HepG2 (cell line): ENCODE data around the gene FKBP9. TPM values are rescaled to one million over a fixed set of nuclear protein-coding genes. Genes with fewer than 3 reads are reported as not detected.
"Not testable (repeated sequence)": the region's sequence is repeated elsewhere in the genome, so short reads cannot be mapped to it uniquely, and the experiment has no call there.

Experiments used
- ATAC-seq: fragments of 200-7000 bp; cut with Tn5 transposase; 3 replicates; pipeline ENCODE4 v1.9.1; 2020; ENCODE audit warnings: mild to moderate bottlenecking, moderate library complexity
- BruUV-seq: library from RNA; stranded (reverse); fragments of 400-500 nt; replicated peaks from 2 replicates; lab custom pipeline; 2021; lab: Mats Ljungman, UMichigan
- CTCF ChIA-PET: fragments of 300-600 bp; formaldehyde crosslinking; extraction: SDS; loops from one replicate; lab custom pipeline; 2021; ENCODE audit warnings: low total read pairs, inconsistent platforms, low intra/inter-chr PET ratio; lab: Yijun Ruan, JAX
- POLR2A ChIA-PET: fragments of 350-600 bp; sonication (Branson Sonifier 250); formaldehyde crosslinking; loops from one replicate; lab custom pipeline; 2020; ENCODE audit warnings: antibody characterized with exemption, inconsistent platforms; lab: Yijun Ruan, JAX
- DNase-seq: peaks from one replicate; pipeline ENCODE4 v3.0.0-alpha.2; 2015; ENCODE audit warnings: low spot score
- FAIRE-seq: peaks from 3 replicates; lab custom pipeline; 2011; peaks lifted over from hg19 to GRCh38; lab: Jason Lieb, UNC
- H2AFZ ChIP-seq: one replicate; pipeline ENCODE4 v1.6.1; 2011; ENCODE audit warnings: low read length, inconsistent platforms
- H3K27ac ChIP-seq: fragments of 300-600 bp; 3 replicates; pipeline ENCODE4 v1.8.0; 2011; ENCODE audit warnings: mixed run types, mild to moderate bottlenecking, mixed read lengths, low read length, inconsistent platforms; ENCODE audit not compliant: insufficient read depth; ENCODE audit errors: extremely low read length
- H3K27me3 ChIP-seq, 2 experiments: fragments of 200-600 bp in 1 of 2; 2 replicates in 1 of 2; 3 replicates in 1 of 2; pipeline versions ENCODE4 v1.6.0 to v1.8.0; 2011; ENCODE audit warnings: low read length in 2 of 2, mild to moderate bottlenecking in 2 of 2, moderate library complexity in 2 of 2, inconsistent platforms in 1 of 2; ENCODE audit not compliant: insufficient read depth in 2 of 2, control insufficient read depth in 1 of 2
- H3K36me3 ChIP-seq, 2 experiments: fragments of 200-600 bp in 1 of 2; replicated peaks in 1 of 2; 2 replicates in 1 of 2; 3 replicates in 1 of 2; pipeline versions ENCODE4 v1.5.1 to v1.8.0; 2011; ENCODE audit warnings: low read length in 2 of 2, inconsistent platforms in 1 of 2; ENCODE audit not compliant: insufficient read depth in 2 of 2, control insufficient read depth in 1 of 2
- H3K4me1 ChIP-seq: 2 replicates; pipeline ENCODE4 v1.5.1; 2012; ENCODE audit warnings: low read length, inconsistent platforms; ENCODE audit not compliant: insufficient read depth
- H3K4me2 ChIP-seq: 2 replicates; pipeline ENCODE4 v1.6.0; 2011; ENCODE audit warnings: low read depth, low read length, inconsistent platforms
- H3K4me3 ChIP-seq, 3 experiments: fragments of 200-600 bp in 1 of 3; sonication (generic), shearing (Covaris generic) in 1 of 3; replicated peaks in 1 of 3; 2 replicates each; pipeline ENCODE4 v1.5.1; 2011 to 2016; ENCODE audit warnings: low read length in 3 of 3, inconsistent platforms in 2 of 3, low read depth in 2 of 3, mild to moderate bottlenecking in 2 of 3, control low read depth in 1 of 3, mixed read lengths in 1 of 3; ENCODE audit not compliant: insufficient read depth in 1 of 3
- H3K79me2 ChIP-seq: one replicate; pipeline ENCODE4 v1.6.1; 2011; ENCODE audit warnings: low read length, inconsistent platforms; ENCODE audit not compliant: insufficient read depth
- H3K9ac ChIP-seq: 2 replicates; pipeline ENCODE4 v1.6.0; 2011; ENCODE audit warnings: mild to moderate bottlenecking, low read depth, low read length, inconsistent platforms; ENCODE audit not compliant: insufficient read depth
- H3K9me3 ChIP-seq: 2 replicates; pipeline ENCODE4 v1.5.1; 2012; ENCODE audit warnings: mild to moderate bottlenecking, low read length
- H4K20me1 ChIP-seq: 2 replicates; pipeline ENCODE4 v1.6.0; 2011; ENCODE audit warnings: inconsistent platforms, mild to moderate bottlenecking, low read length, moderate library complexity; ENCODE audit not compliant: insufficient read depth
- ATM ChIP-seq: fragments of 450-650 bp; IDR thresholded peaks from 2 replicates; pipeline ENCODE4 v1.7.1; 2017; ENCODE audit warnings: mild to moderate bottlenecking, borderline replicate concordance
- HDAC2 ChIP-seq: sonication (generic); formaldehyde crosslinking; IDR thresholded peaks from 2 replicates; pipeline ENCODE4 v1.4.0; 2020; ENCODE audit warnings: missing genetic modification reagents
- MTF2 ChIP-seq: sonication (generic); formaldehyde crosslinking; IDR thresholded peaks from 2 replicates; pipeline ENCODE4 v1.5.0; 2020; ENCODE audit warnings: missing genetic modification reagents, borderline replicate concordance
- NCOR1 ChIP-seq: fragments of 200-600 bp; sonication (generic); IDR thresholded peaks from 2 replicates; pipeline ENCODE4 v1.7.0; 2017; ENCODE audit warnings: antibody characterized with exemption, low read length, borderline replicate concordance
- RFX3 ChIP-seq: IDR thresholded peaks from 2 replicates; pipeline ENCODE4 v1.6.1; 2016; ENCODE audit warnings: missing biosample characterization, missing genetic modification reagents
- WIZ ChIP-seq: sonication (generic); formaldehyde crosslinking; IDR thresholded peaks from 2 replicates; pipeline ENCODE4 v1.5.1; 2020; ENCODE audit warnings: mild to moderate bottlenecking, missing genetic modification reagents
- ZNF333 ChIP-seq: sonication (generic); formaldehyde crosslinking; IDR thresholded peaks from 2 replicates; pipeline ENCODE4 v1.4.0; 2020; ENCODE audit warnings: mild to moderate bottlenecking, missing genetic modification reagents, borderline replicate concordance
- ZSCAN29 ChIP-seq: sonication (generic); formaldehyde crosslinking; conservative IDR thresholded peaks from 2 replicates; pipeline ENCODE4 v1.4.0; 2020; ENCODE audit warnings: mild to moderate bottlenecking, missing genetic modification reagents
- WGBS: methylation state at CpG from one replicate; pipeline ENCODE4 v1.1.6; 2017; ENCODE audit warnings: low lambda C conversion rate; 5-methylcytosine and 5-hydroxymethylcytosine counted together
- in situ Hi-C: cut with HindIII; loops from 2 replicates; pipeline ENCODE4 v1.10.0; 2017; ENCODE audit warnings: low pct_unique_long_range_greater_than_20kb; ENCODE audit not compliant: extremely low pct_ligation_motif_present
- intact Hi-C: fragments of 100-400 bp; cut with micrococcal nuclease; formaldehyde crosslinking; loops from one replicate; pipeline ENCODE4 v1.10.0; 2022; ENCODE audit not compliant: unreplicated experiment
- polyA plus RNA-seq, 8 experiments: library from polyadenylated mRNA; depleted of rRNA in 3 of 8; stranded (reverse) in 7 of 8; unstranded in 1 of 8; fragments of >200 nt; fragmentation: Illumina TruSeq in 4 of 8; extraction: Trizol in 4 of 8; gene quantifications; 2 replicates each; pipeline versions ENCODE4 v1.2.1 to v1.2.3, GENCODE V29; 2011 to 2016; ENCODE audit warnings: low read depth in 4 of 8, missing spikeins in 1 of 8, mixed read lengths in 1 of 8; ENCODE audit not compliant: insufficient read depth in 1 of 8
- total RNA-seq, 5 experiments: library from RNA; depleted of rRNA; stranded (reverse); fragments of >200 nt; fragmentation: Illumina TruSeq; extraction: Trizol; gene quantifications; 2 replicates each; pipeline ENCODE4 v1.2.3, GENCODE V29; 2016; ENCODE audit warnings: low read depth in 1 of 5

FKBP9 gene
- total and polyA plus RNA-seq, 2 of the 13 experiments (the other 11 are each of a cell fraction or from before 2014, with no cell fraction given) = 34.0 to 41.5 TPM

DNA sequence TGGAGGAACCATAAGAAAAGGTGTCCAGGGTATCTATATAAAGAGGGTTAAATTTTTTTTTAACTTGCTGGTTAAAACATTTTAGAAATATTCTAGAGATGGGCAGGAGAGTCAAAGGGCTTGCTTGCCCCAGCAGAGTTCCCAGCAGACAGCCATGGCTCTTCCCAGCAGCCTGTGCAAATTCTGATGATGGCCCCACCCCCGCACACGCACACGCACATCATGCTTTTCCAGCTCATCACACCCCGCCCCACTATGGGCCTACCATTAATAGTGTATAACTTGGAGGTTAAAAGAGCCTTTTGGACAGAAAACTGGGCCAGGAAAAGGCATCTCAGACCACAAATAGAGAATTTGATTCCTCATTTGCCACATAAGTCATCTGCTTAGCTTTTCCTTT is 48.5 kb downstream of the FKBP9 start:
- H3K4me1 ChIP-seq, H3K9ac ChIP-seq, H3K27ac ChIP-seq, FAIRE-seq, ATAC-seq, H3K4me2 ChIP-seq, H3K9me3 ChIP-seq, DNase-seq, H3K4me3 ChIP-seq, intact Hi-C loops, H2AFZ ChIP-seq, CTCF ChIA-PET, H4K20me1 ChIP-seq, in situ Hi-C loops, POLR2A ChIA-PET, BruUV-seq, H3K79me2 ChIP-seq, H3K27me3 ChIP-seq, H3K36me3 ChIP-seq: not testable (repeated sequence)
- 97% methylated on average over 4 of the region's 4 CpGs for WGBS

DNA sequence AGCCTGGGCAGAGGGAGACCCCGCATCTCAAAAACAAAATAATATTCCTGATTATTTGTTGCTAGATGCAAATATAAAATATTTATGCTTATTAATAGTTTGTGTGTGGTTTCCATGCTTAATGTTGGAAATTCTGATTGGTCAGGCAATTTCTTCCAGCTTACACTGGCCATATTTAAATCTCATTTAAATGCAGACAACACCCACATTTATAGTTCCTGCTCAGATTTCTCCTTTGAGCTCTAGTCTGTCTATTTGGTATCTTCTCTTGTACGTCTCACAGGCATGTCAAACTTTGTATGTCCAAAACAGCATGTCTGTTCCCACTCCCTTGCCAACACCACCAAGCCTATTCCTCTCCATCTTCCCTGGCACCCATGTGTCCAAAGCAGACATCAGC is 52.5 kb downstream of the FKBP9 start:
- H3K27me3 ChIP-seq = no peaks in the 10 kb centered on the region
- H2AFZ ChIP-seq = no peak overlapping the region
- no peaks in the 10 kb centered on the region for H3K79me2 ChIP-seq
- H3K27ac ChIP-seq = no peak overlapping the region
- H4K20me1 ChIP-seq = no peaks in the 10 kb centered on the region
- H3K9me3 ChIP-seq = no peaks in the 10 kb centered on the region
- no peaks in the 10 kb centered on the region for H3K4me1 ChIP-seq
- no peak overlapping the region for H3K4me2 ChIP-seq
- ChIA-PET CTCF (no interaction called here), POLR2A (no interaction called here)
- no peak overlapping the region for H3K4me3 ChIP-seq
- in situ Hi-C loops (no loop called here), intact Hi-C loops (no loop called here)
- DNase-seq (no peak), ATAC-seq (no peak), FAIRE-seq (no peak)
- no peak overlapping the region for H3K9ac ChIP-seq
- BruUV-seq = no TSS peak
- no peak for TF ChIP-seq MTF2 (CRISPR knock-in tag)
- TF ChIP-seq ZNF333 = no peak
- no peak for TF ChIP-seq ATM
- no peak for TF ChIP-seq HDAC2 (CRISPR knock-in tag)
- TF ChIP-seq ZSCAN29 = no peak
- no peak for TF ChIP-seq RFX3 (CRISPR knock-in tag)
- TF ChIP-seq NCOR1 = no peak
- TF ChIP-seq WIZ (CRISPR knock-in tag) = no peak
- WGBS = 100% methylated on average over 2 of the region's 2 CpGs
- H3K36me3 ChIP-seq = peaks cover 2 to 9% of the 10 kb centered on the region in 2 experiments; a peak in 4 of 5 replicates
